ENCODE results near the gene LRMDA. TPM values are rescaled to one million over a fixed set of nuclear protein-coding genes. Genes with fewer than 3 reads are reported as not detected.

LRMDA gene
- total RNA-seq, 1 donor from 2014 or later, result 29.9 TPM

- H3K4me3 ChIP-seq, result no peak overlapping the region
- no peak for TF ChIP-seq CTCF (IDR thresholded peaks at IDR 0.05)
- H3K36me3 ChIP-seq, result no peaks in the 10 kb centered on the region
- H3K27ac ChIP-seq, result no peak overlapping the region
- no peaks in the 10 kb centered on the region for H3K9me3 ChIP-seq
- intact Hi-C loops (cut with DNase I), result no loop called here
- DNase-seq (no peak), ATAC-seq (no peak)
- no peaks in the 10 kb centered on the region for H3K27me3 ChIP-seq (ENCODE audit: low read depth)
- peaks cover 31% of the 10 kb centered on the region for H3K4me1 ChIP-seq
Observed at GRCh38 chr10:76555067-76555670, 1123.7 kb downstream of the LRMDA start.

GRCh38 chr10:76557366-76557765, 1125.9 kb downstream of the LRMDA start:
- no peak overlapping the region for H3K4me3 ChIP-seq
- intact Hi-C loops (cut with DNase I), result no loop called here
- DNase-seq (no peak), ATAC-seq (no peak)
- H3K36me3 ChIP-seq, result no peaks in the 10 kb centered on the region
- no peaks in the 10 kb centered on the region for H3K9me3 ChIP-seq
- no peak for TF ChIP-seq CTCF (IDR thresholded peaks at IDR 0.05)
- H3K27me3 ChIP-seq (ENCODE audit: low read depth), result no peaks in the 10 kb centered on the region
- no peak overlapping the region for H3K27ac ChIP-seq
- peaks cover 28% of the 10 kb centered on the region for H3K4me1 ChIP-seq

GRCh38 chr10:76558586-76558985, 1127.2 kb downstream of the LRMDA start:
- intact Hi-C loops (cut with DNase I), result no loop called here
- Histone ChIP-seq H3K36me3 (no peaks in the 10 kb centered on the region), H3K27me3 (ENCODE audit: low read depth) (no peaks in the 10 kb centered on the region), H3K4me1 (peaks cover 19% of the 10 kb centered on the region), H3K27ac (no peak overlapping the region), H3K9me3 (no peaks in the 10 kb centered on the region), H3K4me3 (no peak overlapping the region)
- no peak for DNase-seq
- peak; percentile 63 to 82 for ATAC-seq
- TF ChIP-seq CTCF (IDR thresholded peaks at IDR 0.05), result no peak

- no peak overlapping the region for H3K27ac ChIP-seq
- ATAC-seq, result peak; percentile 42 to 43
Observed at GRCh38 chr10:76558996-76559891, 1127.8 kb downstream of the LRMDA start.

GRCh38 chr10:76559892-76560220, 1128.4 kb downstream of the LRMDA start:
- TF ChIP-seq CTCF (IDR thresholded peaks at IDR 0.05), result no peak
- ATAC-seq (no peak), DNase-seq (no peak)
- H3K27ac ChIP-seq, result no peak overlapping the region
- no peaks in the 10 kb centered on the region for H3K36me3 ChIP-seq
- no peaks in the 10 kb centered on the region for H3K9me3 ChIP-seq
- no peaks in the 10 kb centered on the region for H3K27me3 ChIP-seq (ENCODE audit: low read depth)
- intact Hi-C loops (cut with DNase I), result no loop called here
- peaks cover 19% of the 10 kb centered on the region for H3K4me1 ChIP-seq
- no peak overlapping the region for H3K4me3 ChIP-seq

More at GRCh38 chr10:76558996-76559891, 1127.8 kb downstream of the LRMDA start:
- H3K4me1 ChIP-seq, result peaks cover 19% of the 10 kb centered on the region
- H3K9me3 ChIP-seq, result no peaks in the 10 kb centered on the region
- no peak for TF ChIP-seq CTCF (IDR thresholded peaks at IDR 0.05)
- no peak overlapping the region for H3K4me3 ChIP-seq
- no peaks in the 10 kb centered on the region for H3K36me3 ChIP-seq
- intact Hi-C loops (cut with DNase I), result no loop called here
- no peak for DNase-seq
- H3K27me3 ChIP-seq (ENCODE audit: low read depth), result no peaks in the 10 kb centered on the region
